Kidney epithelial cell (primary cell): ENCODE measurements around the gene CCDC81. TPM values are rescaled to one million over a fixed set of nuclear protein-coding genes. Genes with fewer than 3 reads are reported as not detected.
"Not testable (repeated sequence)": the region's sequence is repeated elsewhere in the genome, so short reads cannot be mapped to it uniquely, and the experiment has no call there.

ENCODE experiments used
- DNase-seq: peaks from one replicate; pipeline ENCODE4 v3.0.0-alpha.2; 2010; ENCODE audit warnings: low read depth
- H3K27me3 ChIP-seq: 2 replicates; pipeline ENCODE4 v1.6.0; 2011; ENCODE audit warnings: low read length; ENCODE audit not compliant: control insufficient read depth, insufficient read depth
- H3K36me3 ChIP-seq: 2 replicates; pipeline ENCODE4 v1.5.1; 2011; ENCODE audit warnings: low read length; ENCODE audit not compliant: control insufficient read depth, insufficient read depth
- H3K4me3 ChIP-seq: 2 replicates; pipeline ENCODE4 v1.5.1; 2011; ENCODE audit warnings: low read depth, mild to moderate bottlenecking, control low read depth, low read length
- CTCF ChIP-seq: IDR thresholded peaks from 2 replicates; pipeline ENCODE4 v1.5.1; 2011; ENCODE audit warnings: mild to moderate bottlenecking, moderate library complexity, low read length, control low read depth, inconsistent platforms; ENCODE audit not compliant: insufficient read depth, poor library complexity, severe bottlenecking
- total RNA-seq: library from RNA; depleted of rRNA; stranded (reverse); fragments of >200 nt; gene quantifications from 2 replicates; pipeline ENCODE4 v1.2.3, GENCODE V29; 2015

CCDC81 gene
- total RNA-seq, 1 donor from 2014 or later: not detected

- TF ChIP-seq CTCF: no peak
- H3K4me3 ChIP-seq: no peak overlapping the region
- H3K36me3 ChIP-seq: no peaks in the 10 kb centered on the region
- no peak for DNase-seq
- no peaks in the 10 kb centered on the region for H3K27me3 ChIP-seq
These were observed 56.6 kb downstream of the CCDC81 start for GRCh38 chr11:86431258-86431657.

GRCh38 chr11:86433361-86434095, 58.8 kb downstream of the CCDC81 start:
- H3K4me3 ChIP-seq, H3K27me3 ChIP-seq, DNase-seq, H3K36me3 ChIP-seq: not testable (repeated sequence)

- Histone ChIP-seq H3K36me3 (no peaks in the 10 kb centered on the region), H3K27me3 (no peaks in the 10 kb centered on the region), H3K4me3 (no peak overlapping the region)
- no peak for DNase-seq
- TF ChIP-seq CTCF: no peak
These were observed 61.0 kb downstream of the CCDC81 start for GRCh38 chr11:86435711-86436110.

- no peak for TF ChIP-seq CTCF
- no peak for DNase-seq
- no peaks in the 10 kb centered on the region for H3K27me3 ChIP-seq
- H3K4me3 ChIP-seq: no peak overlapping the region
- H3K36me3 ChIP-seq: no peaks in the 10 kb centered on the region
These were observed 64.0 kb downstream of the CCDC81 start for GRCh38 chr11:86438685-86439084.

GRCh38 chr11:86440305-86440716, 65.6 kb downstream of the CCDC81 start:
- TF ChIP-seq CTCF: no peak
- Histone ChIP-seq H3K36me3 (no peaks in the 10 kb centered on the region), H3K4me3 (no peak overlapping the region), H3K27me3 (no peaks in the 10 kb centered on the region)
- no peak for DNase-seq

GRCh38 chr11:86440843-86441242, 66.2 kb downstream of the CCDC81 start:
- no peak for DNase-seq
- no peaks in the 10 kb centered on the region for H3K27me3 ChIP-seq
- H3K4me3 ChIP-seq: no peak overlapping the region
- TF ChIP-seq CTCF: no peak
- no peaks in the 10 kb centered on the region for H3K36me3 ChIP-seq
